Mesenchymal stem cell (in vitro differentiated cells and primary cell): Measurements from ENCODE around the gene TIAM2.

ENCODE experiments used
- DNase-seq: peaks from one replicate; pipeline ENCODE4 v3.0.0-alpha.2; 2013
- H2AFZ ChIP-seq: one replicate; pipeline ENCODE4 v1.6.1; 2013; ENCODE audit warnings: low read depth, mild to moderate bottlenecking, control low read depth, inconsistent platforms, low read length, moderate library complexity
- H2AK5ac ChIP-seq: 2 replicates; pipeline ENCODE4 v1.6.1; 2013; ENCODE audit warnings: low read length, moderate library complexity, mild to moderate bottlenecking, inconsistent platforms; ENCODE audit not compliant: severe bottlenecking
- H2BK120ac ChIP-seq: one replicate; pipeline ENCODE4 v1.6.1; 2013; ENCODE audit warnings: low read depth, mild to moderate bottlenecking, inconsistent platforms, low read length, moderate library complexity
- H2BK12ac ChIP-seq, 2 experiments: one replicate each; pipeline ENCODE4 v1.6.1; 2013; ENCODE audit warnings: inconsistent platforms in 2 of 2, low read length in 2 of 2, mild to moderate bottlenecking in 2 of 2, moderate library complexity in 2 of 2, control low read depth in 1 of 2
- H2BK15ac ChIP-seq: one replicate; pipeline ENCODE4 v1.6.1; 2013; ENCODE audit warnings: mild to moderate bottlenecking, low read depth, inconsistent platforms; ENCODE audit not compliant: poor library complexity, severe bottlenecking
- H2BK5ac ChIP-seq: 2 replicates; pipeline ENCODE4 v1.6.1; 2013; ENCODE audit warnings: low read depth, mild to moderate bottlenecking, low read length, control low read depth, inconsistent platforms; ENCODE audit not compliant: poor library complexity, severe bottlenecking
- H3K14ac ChIP-seq, 2 experiments: one replicate each; pipeline ENCODE4 v1.6.1; 2013; ENCODE audit warnings: inconsistent platforms in 2 of 2, low read length in 2 of 2, control low read depth in 1 of 2, mild to moderate bottlenecking in 1 of 2, moderate library complexity in 1 of 2
- H3K18ac ChIP-seq, 2 experiments: one replicate each; pipeline ENCODE4 v1.6.1; 2013; ENCODE audit warnings: inconsistent platforms in 2 of 2, low read length in 2 of 2, control low read depth in 1 of 2, low read depth in 1 of 2, mild to moderate bottlenecking in 1 of 2
- H3K23ac ChIP-seq, 2 experiments: one replicate each; pipeline ENCODE4 v1.6.1; 2013; ENCODE audit warnings: inconsistent platforms in 2 of 2, low read length in 2 of 2, mild to moderate bottlenecking in 2 of 2, moderate library complexity in 2 of 2, control low read depth in 1 of 2
- H3K27ac ChIP-seq: 2 replicates; pipeline ENCODE4 v1.5.1; 2013; ENCODE audit warnings: mild to moderate bottlenecking, moderate library complexity, low read length, control low read depth, inconsistent platforms; ENCODE audit not compliant: poor library complexity, severe bottlenecking
- H3K27me3 ChIP-seq, 2 experiments: 2 replicates each; pipeline versions ENCODE4 v1.6.1 to v1.7.0; 2013; ENCODE audit warnings: low read length in 2 of 2, mild to moderate bottlenecking in 2 of 2, moderate library complexity in 2 of 2, control low read depth in 1 of 2, inconsistent platforms in 1 of 2; ENCODE audit not compliant: control insufficient read depth in 1 of 2, insufficient read depth in 1 of 2
- H3K36me3 ChIP-seq, 2 experiments: 2 replicates each; pipeline versions ENCODE4 v1.6.1 to v1.7.0; 2013; ENCODE audit warnings: low read length in 2 of 2, control low read depth in 1 of 2, inconsistent platforms in 1 of 2, low read depth in 1 of 2, mild to moderate bottlenecking in 1 of 2; ENCODE audit not compliant: insufficient read depth in 2 of 2, control insufficient read depth in 1 of 2
- H3K4ac ChIP-seq, 2 experiments: one replicate each; pipeline ENCODE4 v1.6.1; 2013; ENCODE audit warnings: inconsistent platforms in 2 of 2, low read length in 2 of 2, mild to moderate bottlenecking in 2 of 2, moderate library complexity in 2 of 2, control low read depth in 1 of 2, low read depth in 1 of 2
- H3K4me1 ChIP-seq: 2 replicates; pipeline ENCODE4 v1.6.1; 2013; ENCODE audit warnings: low read depth, low read length, control low read depth; ENCODE audit not compliant: control insufficient read depth, insufficient read depth
- H3K4me2 ChIP-seq: 2 replicates; pipeline ENCODE4 v1.6.1; 2013; ENCODE audit warnings: low read length, mild to moderate bottlenecking, inconsistent platforms; ENCODE audit not compliant: poor library complexity, severe bottlenecking
- H3K4me3 ChIP-seq, 2 experiments: 2 replicates each; pipeline versions ENCODE4 v1.5.1 to v1.7.0; 2013; ENCODE audit warnings: low read length in 2 of 2, mild to moderate bottlenecking in 2 of 2, control low read depth in 1 of 2, low read depth in 1 of 2; ENCODE audit not compliant: insufficient read depth in 1 of 2
- H3K79me1 ChIP-seq: replicated peaks from 2 replicates; pipeline ENCODE4 v1.6.1; 2013; ENCODE audit warnings: mild to moderate bottlenecking, control low read depth, low read length, inconsistent platforms; ENCODE audit not compliant: poor library complexity, severe bottlenecking
- H3K9ac ChIP-seq: 2 replicates; pipeline ENCODE4 v1.7.0; 2013; ENCODE audit warnings: mild to moderate bottlenecking, low read length, moderate library complexity
- H3K9me3 ChIP-seq: 2 replicates; pipeline ENCODE4 v1.7.0; 2013; ENCODE audit warnings: mild to moderate bottlenecking, low read length; ENCODE audit not compliant: control insufficient read depth
- H4K8ac ChIP-seq: one replicate; pipeline ENCODE4 v1.6.1; 2013; ENCODE audit warnings: inconsistent platforms, mild to moderate bottlenecking, low read length, moderate library complexity
- H4K91ac ChIP-seq: one replicate; pipeline ENCODE4 v1.6.1; 2013; ENCODE audit warnings: mild to moderate bottlenecking, low read length, inconsistent platforms
- WGBS: methylation state at CpG from one replicate; pipeline ENCODE4 v1.1.7; 2013; ENCODE audit warnings: mixed read lengths; 5-methylcytosine and 5-hydroxymethylcytosine counted together

Gene TIAM2

DNA sequence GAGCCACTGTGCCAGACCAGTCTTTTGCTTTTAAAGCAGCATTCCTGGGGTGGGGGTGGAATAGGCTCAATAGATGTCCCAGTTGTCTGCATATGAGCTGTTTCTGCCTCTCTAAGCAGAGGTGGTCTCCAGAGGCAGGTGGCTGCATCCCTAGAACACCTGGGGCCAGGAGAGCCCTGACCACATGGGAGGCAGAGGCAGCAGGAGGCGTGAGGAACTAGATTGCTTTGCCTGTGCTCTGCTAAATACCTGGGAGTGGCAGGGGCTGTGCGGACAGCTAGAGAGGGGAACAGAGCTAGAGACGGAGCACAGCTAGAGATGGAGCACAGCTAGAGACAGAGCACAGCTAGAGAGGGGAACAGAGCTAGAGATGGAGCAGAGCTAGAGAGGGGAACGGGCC is 239.6 kb downstream of the TIAM2 start:
- H3K4ac ChIP-seq = no peak overlapping the region
- H3K36me3 ChIP-seq = no peaks in the 10 kb centered on the region
- H3K18ac ChIP-seq = no peak overlapping the region
- no peaks in the 10 kb centered on the region for H3K79me1 ChIP-seq
- no peaks in the 10 kb centered on the region for H3K4me1 ChIP-seq
- H2AFZ ChIP-seq = no peak overlapping the region
- H3K4me3 ChIP-seq = no peak overlapping the region
- H2BK15ac ChIP-seq = no peak overlapping the region
- no peak overlapping the region for H2BK5ac ChIP-seq
- H4K91ac ChIP-seq = no peak overlapping the region
- no peaks in the 10 kb centered on the region for H3K9me3 ChIP-seq
- H2AK5ac ChIP-seq = no peak overlapping the region
- no peak overlapping the region for H3K27ac ChIP-seq
- 98% methylated on average over 4 of the region's 4 CpGs for WGBS
- H2BK120ac ChIP-seq = no peak overlapping the region
- DNase-seq = no peak
- no peak overlapping the region for H3K23ac ChIP-seq
- no peak overlapping the region for H3K4me2 ChIP-seq
- no peak overlapping the region for H4K8ac ChIP-seq
- H2BK12ac ChIP-seq = no peak overlapping the region
- no peak overlapping the region for H3K14ac ChIP-seq
- no peaks in the 10 kb centered on the region for H3K27me3 ChIP-seq
- no peak overlapping the region for H3K9ac ChIP-seq

DNA sequence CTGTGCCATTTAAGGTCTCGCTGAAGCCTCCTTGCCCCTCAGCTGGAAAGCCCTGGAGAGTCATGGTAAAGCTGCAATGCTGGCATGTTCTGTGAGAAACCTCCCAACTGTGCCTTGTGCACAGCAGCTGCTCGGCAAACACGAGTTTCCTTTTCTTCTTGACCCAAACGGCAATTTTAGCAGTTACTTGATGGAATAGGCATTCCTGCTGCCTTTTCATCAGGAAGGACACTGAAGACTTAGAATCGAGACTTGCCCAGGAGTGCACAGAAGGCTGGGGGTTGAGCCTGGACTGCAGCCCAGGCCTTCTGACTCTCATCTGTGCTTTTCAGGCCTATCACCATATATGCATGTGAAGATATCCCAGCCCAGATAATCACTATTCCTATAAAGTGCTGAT is 240.0 kb downstream of the TIAM2 start:
- H4K91ac ChIP-seq = no peak overlapping the region
- H3K23ac ChIP-seq = no peak overlapping the region
- H3K18ac ChIP-seq = no peak overlapping the region
- 90% methylated on average over 5 of the region's 5 CpGs for WGBS
- no peak overlapping the region for H3K4ac ChIP-seq
- no peak overlapping the region for H3K4me3 ChIP-seq
- no peak overlapping the region for H2BK15ac ChIP-seq
- no peaks in the 10 kb centered on the region for H3K27me3 ChIP-seq
- no peaks in the 10 kb centered on the region for H3K4me1 ChIP-seq
- H2AFZ ChIP-seq = no peak overlapping the region
- no peak overlapping the region for H3K9ac ChIP-seq
- H3K79me1 ChIP-seq = no peaks in the 10 kb centered on the region
- H3K9me3 ChIP-seq = no peaks in the 10 kb centered on the region
- H2BK12ac ChIP-seq = no peak overlapping the region
- no peak overlapping the region for H2AK5ac ChIP-seq
- H2BK5ac ChIP-seq = no peak overlapping the region
- H3K36me3 ChIP-seq = no peaks in the 10 kb centered on the region
- H3K4me2 ChIP-seq = no peak overlapping the region
- H3K27ac ChIP-seq = no peak overlapping the region
- no peak overlapping the region for H3K14ac ChIP-seq
- H4K8ac ChIP-seq = no peak overlapping the region
- no peak for DNase-seq
- H2BK120ac ChIP-seq = no peak overlapping the region

DNA sequence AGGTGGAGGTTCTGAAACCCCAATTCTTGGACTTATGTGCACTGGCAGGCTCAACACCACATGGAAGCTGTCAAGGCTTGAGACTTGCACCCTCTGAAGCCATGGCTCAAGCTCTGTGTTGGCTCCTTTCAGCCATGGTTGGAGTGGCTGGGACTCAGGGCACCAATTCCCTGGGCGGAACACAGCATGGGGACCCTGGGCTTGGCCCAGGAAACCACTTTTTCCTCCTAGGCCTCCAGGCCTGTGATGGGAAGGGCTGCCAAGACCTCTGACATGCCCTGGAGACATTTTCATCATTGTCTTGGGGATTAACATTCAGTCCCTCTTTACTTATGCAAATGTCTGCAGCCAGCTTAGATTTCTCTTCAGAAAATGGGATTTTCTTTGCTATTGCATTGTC is 242.5 kb downstream of the TIAM2 start:
- H3K27ac ChIP-seq = no peak overlapping the region
- H3K79me1 ChIP-seq = no peaks in the 10 kb centered on the region
- H3K9me3 ChIP-seq = no peaks in the 10 kb centered on the region
- DNase-seq = no peak
- no peak overlapping the region for H3K18ac ChIP-seq
- WGBS = 93% methylated on average over 1 of the region's 1 CpG
- no peak overlapping the region for H3K4me2 ChIP-seq
- H2BK120ac ChIP-seq = no peak overlapping the region
- H3K36me3 ChIP-seq = no peaks in the 10 kb centered on the region
- no peak overlapping the region for H3K9ac ChIP-seq
- no peak overlapping the region for H2AK5ac ChIP-seq
- H2BK5ac ChIP-seq = no peak overlapping the region
- H3K14ac ChIP-seq = no peak overlapping the region
- no peak overlapping the region for H4K8ac ChIP-seq
- H4K91ac ChIP-seq = no peak overlapping the region
- no peak overlapping the region for H3K4ac ChIP-seq
- H3K4me1 ChIP-seq = peaks cover 2% of the 10 kb centered on the region
- no peak overlapping the region for H3K4me3 ChIP-seq
- H2AFZ ChIP-seq = no peak overlapping the region
- no peak overlapping the region for H2BK12ac ChIP-seq
- H3K23ac ChIP-seq = no peak overlapping the region
- H3K27me3 ChIP-seq = no peaks in the 10 kb centered on the region
- no peak overlapping the region for H2BK15ac ChIP-seq

DNA sequence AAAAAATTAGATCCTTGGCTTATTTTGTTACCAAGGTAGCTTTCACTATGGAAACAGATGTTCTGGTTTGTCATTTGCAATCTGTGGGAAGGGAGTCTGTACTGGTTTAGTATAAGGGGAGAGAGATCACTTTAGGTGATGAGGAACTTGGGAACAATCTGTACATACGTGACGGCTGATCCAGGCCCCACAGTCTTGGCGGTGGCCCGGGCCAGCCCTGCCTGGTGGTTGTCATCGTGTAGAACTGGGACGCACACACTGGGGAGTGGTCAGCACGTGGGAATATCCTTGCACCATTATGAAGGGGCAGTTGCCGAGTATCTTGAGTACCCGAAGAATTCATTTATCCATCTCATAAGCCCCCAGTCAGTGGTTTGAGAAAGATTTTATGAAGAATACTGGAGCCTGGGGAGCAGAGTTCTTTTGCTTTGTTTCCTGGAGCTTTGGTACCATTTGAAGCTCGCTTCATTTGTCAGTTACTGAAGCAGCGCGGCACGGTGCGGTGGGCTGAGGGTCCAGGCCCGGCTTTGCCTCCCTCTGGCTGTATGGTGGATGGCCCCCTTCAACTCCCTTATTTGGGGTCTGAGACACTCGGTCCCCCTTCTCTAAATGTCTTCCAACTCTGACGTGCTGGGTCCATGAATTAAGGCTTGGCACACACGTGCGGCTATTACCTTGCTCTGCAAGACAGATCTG is 245.9 kb downstream of the TIAM2 start:
- Histone ChIP-seq H2AFZ (no peak overlapping the region), H3K4me2 (no peak overlapping the region), H3K18ac (peak overlapping the region in 1 of 2 experiments; percentile 34), H3K4me1 (peaks cover 2% of the 10 kb centered on the region), H3K9ac (no peak overlapping the region), H4K8ac (no peak overlapping the region), H2AK5ac (no peak overlapping the region), H3K9me3 (no peaks in the 10 kb centered on the region), H3K14ac (no peak overlapping the region), H4K91ac (no peak overlapping the region), H2BK120ac (no peak overlapping the region), H2BK15ac (no peak overlapping the region), H3K4me3 (no peak overlapping the region), H3K36me3 (no peaks in the 10 kb centered on the region), H3K27me3 (no peaks in the 10 kb centered on the region), H3K23ac (no peak overlapping the region), H3K4ac (no peak overlapping the region), H2BK5ac (no peak overlapping the region), H2BK12ac (no peak overlapping the region), H3K79me1 (no peaks in the 10 kb centered on the region), H3K27ac (no peak overlapping the region)
- DNase-seq = no peak
- 96% methylated on average over 17 of the region's 19 CpGs for WGBS
